Fibroblast of pulmonary artery (primary cell): ENCODE data around the gene SPOCK1.

ENCODE experiments used
- DNase-seq: peaks from one replicate; pipeline ENCODE4 v3.0.0-alpha.2; 2010; ENCODE audit warnings: low read depth
- H3K4me3 ChIP-seq: replicated peaks from 2 replicates; pipeline ENCODE4 v1.5.1; 2011; ENCODE audit warnings: low read depth, mild to moderate bottlenecking, control low read depth, low read length, moderate library complexity
- TF ChIP-seq, protein P1 (sequence below): IDR thresholded peaks from 2 replicates; pipeline ENCODE4 v1.5.1; 2011; ENCODE audit warnings: mild to moderate bottlenecking, control low read depth, low read length, inconsistent platforms; ENCODE audit errors: missing control alignments

The SPOCK1 gene

DNA sequence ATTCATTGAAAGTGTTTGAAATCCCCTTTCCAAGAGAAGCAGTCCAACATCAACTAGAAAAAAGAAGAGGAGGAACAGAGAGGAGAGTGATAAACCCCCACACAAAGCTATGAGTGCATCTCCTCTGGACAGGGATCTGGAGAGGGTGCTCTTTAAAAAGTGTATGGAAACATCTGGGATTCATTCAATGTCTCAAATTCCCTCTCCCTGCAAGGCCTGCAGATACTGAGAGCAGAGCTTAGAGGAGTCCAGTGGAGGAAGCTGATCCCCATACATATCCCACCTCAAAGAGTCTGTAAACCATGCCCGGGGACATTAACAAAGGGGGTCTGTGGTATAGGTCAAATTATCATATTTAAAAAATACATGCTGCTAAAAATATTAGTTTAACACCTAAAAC is 2.2 kb downstream of the SPOCK1 start:
- DNase-seq, result no peak
- no peak overlapping the region for H3K4me3 ChIP-seq
- TF ChIP-seq, protein P1, sequence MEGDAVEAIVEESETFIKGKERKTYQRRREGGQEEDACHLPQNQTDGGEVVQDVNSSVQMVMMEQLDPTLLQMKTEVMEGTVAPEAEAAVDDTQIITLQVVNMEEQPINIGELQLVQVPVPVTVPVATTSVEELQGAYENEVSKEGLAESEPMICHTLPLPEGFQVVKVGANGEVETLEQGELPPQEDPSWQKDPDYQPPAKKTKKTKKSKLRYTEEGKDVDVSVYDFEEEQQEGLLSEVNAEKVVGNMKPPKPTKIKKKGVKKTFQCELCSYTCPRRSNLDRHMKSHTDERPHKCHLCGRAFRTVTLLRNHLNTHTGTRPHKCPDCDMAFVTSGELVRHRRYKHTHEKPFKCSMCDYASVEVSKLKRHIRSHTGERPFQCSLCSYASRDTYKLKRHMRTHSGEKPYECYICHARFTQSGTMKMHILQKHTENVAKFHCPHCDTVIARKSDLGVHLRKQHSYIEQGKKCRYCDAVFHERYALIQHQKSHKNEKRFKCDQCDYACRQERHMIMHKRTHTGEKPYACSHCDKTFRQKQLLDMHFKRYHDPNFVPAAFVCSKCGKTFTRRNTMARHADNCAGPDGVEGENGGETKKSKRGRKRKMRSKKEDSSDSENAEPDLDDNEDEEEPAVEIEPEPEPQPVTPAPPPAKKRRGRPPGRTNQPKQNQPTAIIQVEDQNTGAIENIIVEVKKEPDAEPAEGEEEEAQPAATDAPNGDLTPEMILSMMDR, result no peak

DNA sequence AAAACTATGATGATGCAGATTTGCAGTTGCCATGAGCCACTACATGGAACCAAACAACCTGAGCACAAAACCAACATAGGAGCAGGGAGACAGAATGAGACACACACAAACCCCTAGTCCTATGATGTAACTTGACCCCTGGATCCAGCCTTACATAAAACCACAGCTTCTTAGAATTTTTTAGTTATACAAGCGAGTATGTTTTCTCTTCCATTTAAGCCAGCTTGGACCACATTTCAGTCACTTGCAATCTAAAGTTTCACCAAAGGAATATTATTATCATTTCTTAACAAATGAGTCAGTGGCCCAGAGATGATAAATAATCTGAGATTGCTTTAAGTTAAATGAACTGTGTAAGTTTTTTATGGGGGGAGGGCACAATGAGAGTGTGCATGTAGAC is 6.8 kb downstream of the SPOCK1 start:
- TF ChIP-seq, protein P1, result no peak
- DNase-seq, result peak; percentile 29
- no peak overlapping the region for H3K4me3 ChIP-seq

DNA sequence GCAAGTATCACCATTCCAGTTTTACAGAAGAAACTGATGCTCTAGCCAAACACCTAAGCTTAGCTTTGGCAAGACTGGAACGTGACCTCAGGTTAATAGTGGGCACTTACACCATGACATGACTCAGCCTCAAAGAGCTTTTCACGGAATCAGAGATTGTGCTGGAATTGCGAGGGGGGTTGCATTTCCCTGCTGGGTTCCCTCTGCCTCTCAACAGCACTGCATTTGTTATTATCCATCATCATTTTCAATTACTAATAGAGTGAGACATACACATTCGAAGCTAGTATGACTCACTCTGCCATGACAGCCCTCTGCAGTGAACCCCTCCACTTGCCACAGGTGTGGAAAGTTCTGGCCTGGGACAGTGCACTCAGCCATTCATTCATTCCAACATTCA is 8.0 kb downstream of the SPOCK1 start:
- TF ChIP-seq, protein P1, result no peak
- no peak overlapping the region for H3K4me3 ChIP-seq
- peak; percentile 33 for DNase-seq

DNA sequence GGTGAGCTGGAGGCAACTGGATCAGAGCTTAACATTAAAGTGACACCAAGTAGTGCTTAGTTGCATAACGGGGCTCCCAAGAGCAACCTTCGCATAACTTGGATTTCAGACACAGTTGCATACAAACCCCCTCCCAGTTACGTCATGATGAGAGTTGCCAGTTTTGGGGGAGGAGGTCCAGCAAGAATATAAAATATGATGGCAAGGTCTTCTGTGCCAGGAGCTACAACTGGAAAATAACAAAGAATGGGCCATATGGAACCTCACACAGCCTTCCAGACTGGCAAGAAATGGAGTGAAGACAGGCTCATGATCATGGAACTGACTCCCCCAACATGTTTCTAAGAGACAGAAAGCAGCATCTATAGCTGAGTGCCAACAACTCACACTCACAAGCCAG is 8.5 kb downstream of the SPOCK1 start:
- peak; percentile 31 for DNase-seq
- no peak overlapping the region for H3K4me3 ChIP-seq
- TF ChIP-seq, protein P1, result no peak

DNA sequence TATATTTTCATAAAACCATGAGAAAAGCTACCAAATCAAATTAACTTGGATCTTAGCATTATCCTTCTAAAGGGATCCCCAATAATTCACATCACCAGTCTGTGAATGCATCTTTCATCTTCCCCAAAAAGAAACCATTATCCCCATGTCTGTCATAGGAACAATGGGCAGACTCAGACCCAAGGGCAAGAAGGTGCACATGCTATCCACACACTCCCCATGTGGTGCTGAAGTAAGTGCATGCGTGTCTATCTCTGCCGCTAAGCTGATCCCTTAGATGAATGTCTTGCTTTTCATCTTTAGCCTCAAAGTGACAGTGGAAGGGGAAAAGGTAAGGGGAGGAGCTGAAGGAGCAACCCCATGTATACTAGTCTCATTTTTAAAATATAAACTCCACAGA is 10.2 kb downstream of the SPOCK1 start:
- TF ChIP-seq, protein P1, result no peak
- H3K4me3 ChIP-seq, result no peak overlapping the region
- DNase-seq, result no peak

DNA sequence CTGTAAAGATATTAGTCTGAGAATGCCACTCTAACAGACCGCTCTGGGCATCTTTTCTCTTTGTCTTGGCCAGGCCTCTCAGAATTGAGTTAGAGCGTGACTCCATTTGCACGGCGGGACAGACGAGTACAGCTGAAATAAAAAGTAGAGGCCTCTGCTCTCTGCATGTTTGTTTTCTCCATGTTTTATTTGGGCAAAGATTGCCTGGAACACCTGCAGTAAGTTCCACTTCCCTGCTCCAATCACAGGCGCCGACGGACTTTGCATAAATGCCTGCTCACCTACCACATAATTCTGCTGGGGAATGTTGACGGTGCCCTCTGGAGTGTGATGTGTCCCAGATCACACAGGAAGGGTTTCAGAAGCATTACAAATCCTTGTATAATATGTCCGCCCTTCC is 10.6 kb downstream of the SPOCK1 start:
- TF ChIP-seq, protein P1, result no peak
- H3K4me3 ChIP-seq, result no peak overlapping the region
- DNase-seq, result no peak

DNA sequence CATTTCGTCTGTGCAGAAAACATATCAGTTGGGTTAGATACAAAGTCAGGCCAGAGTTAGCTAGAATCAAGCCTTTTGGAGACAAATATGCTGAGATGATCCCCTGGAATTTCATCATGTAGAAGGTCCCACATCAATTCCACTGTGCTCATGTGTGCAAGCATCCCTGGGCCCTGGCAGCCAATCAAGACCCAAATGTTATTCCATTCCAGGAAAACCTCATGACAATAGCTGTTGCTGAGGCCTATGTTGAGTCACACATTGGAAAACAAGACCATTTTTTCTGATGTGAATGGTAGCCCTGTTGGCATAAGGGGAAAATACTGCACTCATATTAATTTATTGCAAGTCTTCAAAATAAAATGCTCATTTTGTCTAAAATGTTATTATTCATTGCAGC is 11.5 kb downstream of the SPOCK1 start:
- TF ChIP-seq, protein P1, result no peak
- H3K4me3 ChIP-seq, result no peak overlapping the region
- DNase-seq, result peak; percentile 89
